Lower lobe of right lung (tissue), 2 donors: ENCODE measurements around the gene USP22. TPM values are rescaled to one million over a fixed set of nuclear protein-coding genes. Genes with fewer than 3 reads are reported as not detected.
"Not testable (repeated sequence)": the region's sequence is repeated elsewhere in the genome, so short reads cannot be mapped to it uniquely, and the experiment has no call there.

Experiments used
- ATAC-seq, 2 donors: fragments of 200-7000 bp; cut with Tn5 transposase; one replicate each; pipeline ENCODE4 v1.9.1; 2020 to 2022; ENCODE audit warnings: mild to moderate bottlenecking in 2 of 2, moderate library complexity in 2 of 2
- DNase-seq: peaks from one replicate; pipeline ENCODE4 v3.0.0-alpha.2; 2020
- H3K27ac ChIP-seq: fragments of 200-600 bp; one replicate; pipeline ENCODE4 v1.8.0; 2022
- H3K27me3 ChIP-seq: fragments of 200-600 bp; one replicate; pipeline ENCODE4 v1.8.0; 2022; ENCODE audit warnings: low read depth
- H3K36me3 ChIP-seq: fragments of 200-600 bp; one replicate; pipeline ENCODE4 v1.8.0; 2022; ENCODE audit warnings: mild to moderate bottlenecking
- H3K4me1 ChIP-seq: fragments of 200-600 bp; one replicate; pipeline ENCODE4 v1.8.0; 2022
- H3K4me3 ChIP-seq: fragments of 200-600 bp; one replicate; pipeline ENCODE4 v1.8.0; 2022; ENCODE audit warnings: mild to moderate bottlenecking
- H3K9me3 ChIP-seq: fragments of 200-600 bp; one replicate; pipeline ENCODE4 v1.8.0; 2022
- CTCF ChIP-seq: fragments of 200-600 bp; IDR thresholded peaks from one replicate; pipeline ENCODE4 v1.8.0; 2022; ENCODE audit warnings: antibody characterized with exemption, mild to moderate bottlenecking
- intact Hi-C: fragments of 100-400 bp; cut with DNase I; formaldehyde crosslinking; loops from one replicate; pipeline ENCODE4 v1.11.0; 2022
- total RNA-seq: library from RNA; stranded (reverse); fragmentation: NEBNext Ultra II Directional; extraction: Animal tissue kit (Norgen Biotek cat#: 25700); gene quantifications from one replicate; pipeline ENCODE4 v1.2.1, GENCODE V29; 2021
- donor health status: DM: no; HTN: yes; CAD: no; lungs with severe emphysema.

Gene USP22
- total RNA-seq, 1 donor from 2014 or later: 154 TPM

- no peaks in the 10 kb centered on the region for H3K9me3 ChIP-seq
- H3K27ac ChIP-seq: no peak overlapping the region
- H3K4me3 ChIP-seq: no peak overlapping the region
- H3K27me3 ChIP-seq: no peaks in the 10 kb centered on the region
- TF ChIP-seq CTCF: no peak
- no peak for DNase-seq
- H3K4me1 ChIP-seq: no peaks in the 10 kb centered on the region
- no peaks in the 10 kb centered on the region for H3K36me3 ChIP-seq
- intact Hi-C loops: no loop called here
- ATAC-seq: no peak
Observed at GRCh38 chr17:21059761-21060160, 16.9 kb upstream of the USP22 start.

GRCh38 chr17:21058098-21058893, 15.5 kb upstream of the USP22 start:
- H3K27ac ChIP-seq: no peak overlapping the region
- no peak for DNase-seq
- no peaks in the 10 kb centered on the region for H3K27me3 ChIP-seq
- no peaks in the 10 kb centered on the region for H3K9me3 ChIP-seq
- no peaks in the 10 kb centered on the region for H3K36me3 ChIP-seq
- no peak for TF ChIP-seq CTCF
- no peaks in the 10 kb centered on the region for H3K4me1 ChIP-seq
- intact Hi-C loops: no loop called here
- ATAC-seq: no peak
- no peak overlapping the region for H3K4me3 ChIP-seq

- DNase-seq, H3K4me1 ChIP-seq, H3K9me3 ChIP-seq, H3K27me3 ChIP-seq, H3K4me3 ChIP-seq, H3K36me3 ChIP-seq, intact Hi-C loops, H3K27ac ChIP-seq, ATAC-seq: not testable (repeated sequence)
Observed at GRCh38 chr17:21053056-21053455, 10.2 kb upstream of the USP22 start.

- Histone ChIP-seq H3K4me1 (peaks cover 9% of the 10 kb centered on the region), H3K36me3 (no peaks in the 10 kb centered on the region), H3K27me3 (no peaks in the 10 kb centered on the region), H3K27ac (no peak overlapping the region), H3K9me3 (no peaks in the 10 kb centered on the region), H3K4me3 (no peak overlapping the region)
- intact Hi-C loops: no loop called here
- TF ChIP-seq CTCF: no peak
- no peak for DNase-seq
- ATAC-seq: no peak
Observed at GRCh38 chr17:21049457-21049856, 6.6 kb upstream of the USP22 start.

- Histone ChIP-seq H3K4me3 (no peak overlapping the region), H3K9me3 (no peaks in the 10 kb centered on the region), H3K36me3 (no peaks in the 10 kb centered on the region), H3K27ac (no peak overlapping the region), H3K4me1 (peaks cover 9% of the 10 kb centered on the region), H3K27me3 (no peaks in the 10 kb centered on the region)
- no peak for DNase-seq
- TF ChIP-seq CTCF: no peak
- no peak for ATAC-seq
- intact Hi-C loops: no loop called here
Observed at GRCh38 chr17:21046216-21046615, 3.4 kb upstream of the USP22 start.

- Histone ChIP-seq H3K27me3 (no peaks in the 10 kb centered on the region), H3K9me3 (no peaks in the 10 kb centered on the region), H3K27ac (no peak overlapping the region), H3K36me3 (no peaks in the 10 kb centered on the region), H3K4me3 (no peak overlapping the region), H3K4me1 (peaks cover 19% of the 10 kb centered on the region)
- no peak for DNase-seq
- TF ChIP-seq CTCF: no peak
- intact Hi-C loops: no loop called here
- ATAC-seq: no peak
Observed at GRCh38 chr17:21044971-21045370, 2.2 kb upstream of the USP22 start.
